ENCODE measurements around the gene PTGDR2.

The PTGDR2 gene

DNA sequence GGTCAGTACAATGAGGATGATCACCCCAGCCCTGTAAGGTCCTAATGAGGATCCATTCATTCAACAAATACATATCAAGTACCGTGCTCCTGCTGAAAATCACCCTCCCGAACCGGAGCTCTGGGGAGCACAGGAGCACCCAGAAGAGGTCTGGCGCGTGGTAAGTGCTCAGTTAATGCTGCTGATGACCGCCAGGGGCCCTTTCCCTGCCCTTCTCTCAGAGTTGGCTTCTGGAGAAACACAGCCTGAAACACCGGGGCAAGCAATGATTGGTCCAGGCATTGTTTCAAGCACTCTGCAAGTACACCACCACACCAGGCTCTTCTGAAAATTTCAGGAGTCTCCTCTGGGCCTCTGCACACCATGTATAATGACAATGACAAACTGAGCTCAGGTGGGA, 17.6 kb downstream of the PTGDR2 start:
- peak; percentile 24 for DNase-seq (ENCODE audit: low read depth)
- TF ChIP-seq, protein P1, sequence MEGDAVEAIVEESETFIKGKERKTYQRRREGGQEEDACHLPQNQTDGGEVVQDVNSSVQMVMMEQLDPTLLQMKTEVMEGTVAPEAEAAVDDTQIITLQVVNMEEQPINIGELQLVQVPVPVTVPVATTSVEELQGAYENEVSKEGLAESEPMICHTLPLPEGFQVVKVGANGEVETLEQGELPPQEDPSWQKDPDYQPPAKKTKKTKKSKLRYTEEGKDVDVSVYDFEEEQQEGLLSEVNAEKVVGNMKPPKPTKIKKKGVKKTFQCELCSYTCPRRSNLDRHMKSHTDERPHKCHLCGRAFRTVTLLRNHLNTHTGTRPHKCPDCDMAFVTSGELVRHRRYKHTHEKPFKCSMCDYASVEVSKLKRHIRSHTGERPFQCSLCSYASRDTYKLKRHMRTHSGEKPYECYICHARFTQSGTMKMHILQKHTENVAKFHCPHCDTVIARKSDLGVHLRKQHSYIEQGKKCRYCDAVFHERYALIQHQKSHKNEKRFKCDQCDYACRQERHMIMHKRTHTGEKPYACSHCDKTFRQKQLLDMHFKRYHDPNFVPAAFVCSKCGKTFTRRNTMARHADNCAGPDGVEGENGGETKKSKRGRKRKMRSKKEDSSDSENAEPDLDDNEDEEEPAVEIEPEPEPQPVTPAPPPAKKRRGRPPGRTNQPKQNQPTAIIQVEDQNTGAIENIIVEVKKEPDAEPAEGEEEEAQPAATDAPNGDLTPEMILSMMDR (IDR thresholded peaks at IDR 0.05; ENCODE audit: insufficient read depth, low read depth, low read length, missing control alignments): peak; percentile 23

DNA sequence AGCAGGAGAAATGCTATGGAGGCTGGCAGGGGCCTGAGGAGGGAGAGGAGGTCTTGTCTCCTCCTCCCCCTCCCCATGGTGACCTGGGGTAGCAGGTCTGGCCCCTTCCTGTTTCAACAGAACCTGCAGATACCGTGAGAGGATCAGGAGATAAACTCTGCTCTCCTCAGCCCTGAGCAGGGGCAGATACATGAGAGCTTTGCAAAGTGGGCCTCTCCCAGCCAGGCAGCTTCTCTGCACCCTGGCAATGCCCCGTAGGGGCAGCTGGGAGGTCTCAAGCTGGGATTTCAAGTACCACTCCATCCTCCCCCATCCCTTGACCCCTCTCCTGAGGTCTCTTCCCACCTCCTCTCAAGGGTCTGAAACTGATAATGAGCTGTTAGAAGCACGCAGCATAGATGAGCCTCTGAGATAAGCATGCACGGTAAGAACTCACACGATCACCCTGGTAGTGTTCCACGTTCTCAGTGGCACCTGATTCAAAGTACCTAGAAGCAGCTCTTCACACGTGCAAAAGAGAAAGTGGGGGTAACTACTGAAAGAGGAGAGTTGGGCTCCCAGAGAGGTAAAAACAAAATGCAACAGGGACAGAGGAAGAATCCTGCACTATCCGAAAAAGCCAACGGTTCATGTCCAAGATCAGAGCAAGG, 18.8 kb downstream of the PTGDR2 start:
- no peak overlapping the region for H3K4me3 ChIP-seq (ENCODE audit: low read depth, low read length)
- TF ChIP-seq, protein P1 (IDR thresholded peaks at IDR 0.05; ENCODE audit: insufficient read depth, low read depth, low read length, missing control alignments): no peak
- DNase-seq (ENCODE audit: low read depth): no peak

More for the DNA sequence above, 17.6 kb downstream of the PTGDR2 start:
- no peak overlapping the region for H3K4me3 ChIP-seq (ENCODE audit: low read depth, low read length)

DNA sequence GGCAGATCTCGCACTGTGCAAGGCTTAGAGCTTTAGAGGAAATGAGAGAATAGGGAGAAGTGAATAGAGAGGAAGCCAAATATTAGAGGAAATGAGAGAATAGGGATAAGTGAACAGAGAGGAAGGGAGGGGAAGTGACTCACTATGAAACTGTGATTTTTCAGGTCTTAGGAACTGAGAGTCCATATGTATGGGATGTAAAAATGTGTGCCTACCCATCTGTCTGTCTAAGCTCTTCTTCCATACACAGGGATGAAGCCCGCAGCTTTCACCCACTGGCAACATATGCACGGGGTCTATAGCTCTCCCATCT, 20.3 kb downstream of the PTGDR2 start:
- TF ChIP-seq, protein P1 (IDR thresholded peaks at IDR 0.05; ENCODE audit: insufficient read depth, low read depth, low read length, missing control alignments): no peak
- no peak overlapping the region for H3K4me3 ChIP-seq (ENCODE audit: low read depth, low read length)
- no peak for DNase-seq (ENCODE audit: low read depth)

DNA sequence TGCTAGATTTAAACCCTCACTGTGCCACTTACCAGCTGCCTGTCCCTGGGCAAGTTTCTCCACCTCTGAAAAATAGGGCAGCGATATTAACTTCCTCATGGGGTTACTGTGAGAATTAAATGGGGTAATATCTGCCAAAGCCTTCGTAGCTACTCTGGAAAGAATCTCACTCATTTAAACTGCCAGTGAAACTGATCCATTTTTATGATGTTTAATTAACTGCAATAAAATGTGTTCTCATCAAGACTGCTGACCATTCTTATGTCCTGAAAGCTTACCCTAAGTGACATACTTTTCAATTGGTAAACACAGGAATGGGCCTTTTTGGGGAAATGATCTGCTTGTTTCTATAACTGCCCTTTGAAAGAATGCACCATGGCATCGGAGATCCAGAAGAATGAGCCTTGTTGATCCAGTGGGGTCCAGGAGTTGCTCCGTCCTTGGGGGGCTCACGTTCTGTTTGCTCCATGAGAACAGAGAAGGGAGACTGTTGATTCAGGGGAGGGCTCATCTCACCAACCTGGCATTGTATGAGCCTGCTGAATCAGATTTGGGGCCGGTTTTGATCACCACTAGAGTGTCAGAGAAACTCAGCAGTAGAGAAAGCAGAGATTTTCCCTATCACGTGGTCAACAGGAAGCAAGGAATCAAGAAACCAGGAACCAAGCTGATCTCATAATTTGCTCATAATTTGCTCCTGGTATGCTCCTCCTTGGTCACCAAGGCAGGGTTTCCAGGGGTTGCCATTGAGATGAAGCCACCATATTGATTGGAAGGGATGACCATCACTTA, 20.8 kb downstream of the PTGDR2 start:
- no peak overlapping the region for H3K4me3 ChIP-seq (ENCODE audit: low read depth, low read length)
- DNase-seq (ENCODE audit: low read depth): no peak
- TF ChIP-seq, protein P1 (IDR thresholded peaks at IDR 0.05; ENCODE audit: insufficient read depth, low read depth, low read length, missing control alignments): no peak

DNA sequence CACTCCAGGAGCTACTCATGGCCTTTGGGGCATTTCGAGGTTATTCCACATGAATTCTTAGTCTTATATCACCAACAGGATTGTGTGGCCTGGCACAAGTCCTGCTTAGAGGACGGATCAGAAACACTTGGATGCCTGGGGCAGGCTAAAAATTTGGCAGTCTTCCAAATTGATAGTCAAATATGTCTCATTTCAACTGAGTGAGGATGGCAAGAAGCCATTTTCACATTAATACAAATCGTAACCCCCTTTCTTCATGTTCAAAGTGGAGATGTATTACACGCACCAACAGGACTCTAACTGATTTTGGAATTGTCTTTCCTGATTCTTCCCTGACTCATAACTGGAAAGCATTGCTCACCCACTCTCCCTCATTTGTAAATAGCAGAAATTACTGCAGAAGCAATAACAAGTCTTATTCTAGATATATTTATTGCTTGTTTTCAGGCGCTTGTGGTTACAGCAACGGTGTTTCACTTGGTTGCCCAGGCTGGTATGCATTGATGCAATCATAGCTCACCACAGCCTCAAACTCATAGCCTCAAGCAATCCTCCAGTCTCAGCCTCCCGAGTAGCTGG, 24.2 kb downstream of the PTGDR2 start:
- H3K4me3 ChIP-seq (ENCODE audit: low read depth, low read length): no peak overlapping the region
- TF ChIP-seq, protein P1 (IDR thresholded peaks at IDR 0.05; ENCODE audit: insufficient read depth, low read depth, low read length, missing control alignments): no peak
- peak; percentile 37 for DNase-seq (ENCODE audit: low read depth)

DNA sequence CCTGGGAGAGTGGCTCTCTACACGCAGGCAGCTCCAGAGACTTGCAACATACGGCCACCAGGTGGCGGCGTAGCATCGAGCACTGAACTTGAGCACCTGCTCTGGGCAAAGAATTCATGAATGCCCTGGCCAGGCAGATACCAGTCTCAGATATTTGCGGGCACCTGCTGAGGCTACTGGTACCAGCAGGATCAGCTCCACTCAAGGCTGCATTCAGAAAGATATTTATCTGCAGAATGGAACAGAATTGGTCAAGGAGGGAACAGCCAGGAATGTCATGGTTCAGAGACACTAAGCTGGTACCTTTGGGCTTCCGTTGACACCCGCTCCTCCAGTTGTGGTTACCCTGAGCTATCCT, 24.6 kb downstream of the PTGDR2 start:
- no peak overlapping the region for H3K4me3 ChIP-seq (ENCODE audit: low read depth, low read length)
- TF ChIP-seq, protein P1 (IDR thresholded peaks at IDR 0.05; ENCODE audit: insufficient read depth, low read depth, low read length, missing control alignments): peak; percentile 94
- DNase-seq (ENCODE audit: low read depth): peak; percentile 88
